ELF-1 (cell line): ENCODE data around the gene ZKSCAN5.
A peak's percentile ranks its signal among the peaks of the same experiment; 100 is the strongest.
"Not testable (repeated sequence)": the region's sequence is repeated elsewhere in the genome, so short reads cannot be mapped to it uniquely, and the experiment has no call there.

ENCODE experiments used
- DNase-seq: peaks from one replicate; pipeline ENCODE4 v3.0.0-alpha.2; 2016; ENCODE audit warnings: low read depth, low spot score

The ZKSCAN5 gene

GRCh38 chr7:99497766-99498545, 6.5 kb upstream of the ZKSCAN5 start:
- DNase-seq: no peak

GRCh38 chr7:99498546-99498944, 5.9 kb upstream of the ZKSCAN5 start:
- DNase-seq: peak; percentile 40

- DNase-seq: no peak
Measured at GRCh38 chr7:99499371-99499720, 5.1 kb upstream of the ZKSCAN5 start.

GRCh38 chr7:99499721-99500636, 4.5 kb upstream of the ZKSCAN5 start, which contains the start of gene ZNF394:
Gene ZNF394 (minus strand): TSS chr7:99500281. CDS start chr7:99500093, 188 bp downstream.
- DNase-seq: peak; percentile 96

- DNase-seq: no peak
Measured at GRCh38 chr7:99500637-99501009, 3.8 kb upstream of the ZKSCAN5 start.

GRCh38 chr7:99501236-99501635, 3.2 kb upstream of the ZKSCAN5 start:
- DNase-seq: peak; percentile 49

- DNase-seq: peak; percentile 99
Measured at GRCh38 chr7:99504281-99504602, 220 bp upstream of the ZKSCAN5 start.

GRCh38 chr7:99505324-99505662, 831 bp downstream of the ZKSCAN5 start:
- no peak for DNase-seq

- no peak for DNase-seq
Measured at GRCh38 chr7:99514050-99514449, 9.6 kb downstream of the ZKSCAN5 start.

- no peak for DNase-seq
Measured at GRCh38 chr7:99521399-99521798, 16.9 kb downstream of the ZKSCAN5 start.

GRCh38 chr7:99525713-99526440, 21.4 kb downstream of the ZKSCAN5 start:
- peak; percentile 8 for DNase-seq

GRCh38 chr7:99531354-99531765, 26.9 kb downstream of the ZKSCAN5 start:
- DNase-seq: peak; percentile 3

- no peak for DNase-seq
Measured at GRCh38 chr7:99535667-99536066, 31.2 kb downstream of the ZKSCAN5 start.

- no peak for DNase-seq
Measured at GRCh38 chr7:99539213-99539811, 34.9 kb downstream of the ZKSCAN5 start.

- no peak for DNase-seq
Measured at GRCh38 chr7:99540542-99540941, 36.1 kb downstream of the ZKSCAN5 start.

- no peak for DNase-seq
Measured at GRCh38 chr7:99541212-99541611, 36.8 kb downstream of the ZKSCAN5 start.

- DNase-seq: no peak
Measured at GRCh38 chr7:99543081-99543671, 38.7 kb downstream of the ZKSCAN5 start.

GRCh38 chr7:99543916-99544315, 39.5 kb downstream of the ZKSCAN5 start:
- DNase-seq: no peak

- DNase-seq: not testable (repeated sequence)
Measured at GRCh38 chr7:99545308-99545707, 40.8 kb downstream of the ZKSCAN5 start.

GRCh38 chr7:99549545-99549944, 45.1 kb downstream of the ZKSCAN5 start:
- DNase-seq: not testable (repeated sequence)

GRCh38 chr7:99551334-99551733, 46.9 kb downstream of the ZKSCAN5 start:
- no peak for DNase-seq
